Central memory CD4-positive, alpha-beta T cell (primary cell): ENCODE data around the gene SFTPD.

Experiments
- DNase-seq: peaks from one replicate; pipeline ENCODE4 v3.0.0; 2022

Gene SFTPD

GRCh38 chr10:79944428-79945395, 4.2 kb downstream of the SFTPD start:
- DNase-seq, result no peak

- no peak for DNase-seq
These were observed 5.0 kb downstream of the SFTPD start for GRCh38 chr10:79943871-79944270.

GRCh38 chr10:79942261-79943185, 6.4 kb downstream of the SFTPD start:
- DNase-seq, result no peak

DNA sequence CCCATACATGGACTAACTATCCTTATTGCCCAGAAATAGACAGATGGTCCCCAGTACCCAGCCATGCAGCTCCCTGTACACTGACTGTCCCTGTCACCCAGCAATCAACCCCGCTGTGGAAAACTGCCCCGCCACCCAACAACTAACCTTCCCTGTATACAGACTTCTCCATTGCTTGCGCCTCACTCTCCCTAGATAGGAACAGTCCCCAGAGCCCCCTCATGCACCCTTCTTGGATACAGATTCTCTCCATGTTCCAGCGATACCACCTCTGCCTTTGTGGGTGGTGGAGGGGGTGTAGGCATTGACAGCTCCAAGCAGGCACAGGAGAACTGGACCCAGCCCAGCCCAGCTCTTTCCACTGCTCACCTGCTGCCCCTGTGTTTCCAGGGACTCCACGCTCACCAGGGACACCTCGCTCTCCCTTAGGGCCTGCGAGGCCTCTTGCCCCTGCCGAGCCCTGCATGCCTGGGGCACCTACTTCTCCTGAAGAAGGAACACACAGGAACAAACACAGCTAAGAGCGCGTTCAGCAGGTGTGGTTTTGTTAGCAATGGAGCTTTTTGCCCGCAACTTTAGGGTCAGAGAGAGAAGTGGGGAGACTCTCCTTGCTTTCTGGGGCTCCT, 7.2 kb downstream of the SFTPD start:
- no peak for DNase-seq

- DNase-seq, result no peak
These were observed 7.8 kb downstream of the SFTPD start for GRCh38 chr10:79941146-79941545.

- no peak for DNase-seq
These were observed 8.5 kb downstream of the SFTPD start for GRCh38 chr10:79940431-79940830.

DNA sequence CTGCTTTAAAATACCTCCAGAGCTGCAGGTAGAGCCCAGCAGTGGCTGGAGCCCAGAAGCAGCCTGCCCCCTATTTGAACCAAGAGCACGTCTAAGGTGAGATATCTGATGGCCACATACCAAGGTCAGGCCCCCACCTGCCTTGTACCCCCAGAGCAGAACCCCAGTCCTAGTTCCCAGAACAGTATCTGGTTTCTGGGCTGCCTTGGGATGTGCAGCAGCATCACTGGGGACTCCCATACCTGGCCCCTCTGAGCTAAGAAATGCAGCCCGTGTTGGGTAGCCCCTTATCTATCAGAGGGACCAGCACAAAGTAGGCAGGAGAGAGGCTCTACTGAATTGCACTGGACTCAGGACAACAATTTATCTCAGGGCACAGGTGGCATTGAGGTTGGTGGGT, 8.9 kb downstream of the SFTPD start:
- DNase-seq, result no peak

DNA sequence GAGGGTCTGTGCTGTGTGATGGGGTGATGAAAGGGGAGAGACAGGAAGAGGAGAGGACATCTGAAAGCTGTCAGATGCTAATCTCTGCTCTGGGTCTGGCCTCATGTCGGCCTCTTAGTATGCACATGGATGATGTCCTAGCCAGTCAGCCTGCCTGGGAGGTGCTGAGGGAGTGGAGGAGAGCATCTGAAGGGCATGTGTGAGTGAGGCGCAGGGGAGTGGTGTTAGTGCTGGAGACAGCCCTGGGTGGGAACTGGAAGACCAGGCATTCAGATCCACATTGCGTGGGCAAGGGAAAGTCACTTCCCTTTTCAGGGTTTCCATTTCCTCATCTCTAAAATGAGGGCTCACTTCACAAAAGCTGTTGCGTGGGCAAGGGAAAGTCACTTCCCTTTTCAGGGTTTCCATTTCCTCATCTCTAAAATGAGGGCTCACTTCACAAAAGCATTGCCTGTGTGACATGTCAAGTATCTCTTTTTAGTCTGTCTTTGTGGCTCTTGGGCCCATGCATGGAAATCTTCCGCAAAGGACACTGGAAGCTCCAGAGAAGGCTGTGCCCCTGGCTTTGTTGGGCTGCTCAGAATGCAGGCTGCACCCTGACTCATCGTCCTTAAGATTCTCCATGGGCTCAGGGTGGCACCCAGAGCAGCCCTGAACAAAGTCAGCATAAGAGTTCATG, 10.0 kb downstream of the SFTPD start:
- no peak for DNase-seq

DNA sequence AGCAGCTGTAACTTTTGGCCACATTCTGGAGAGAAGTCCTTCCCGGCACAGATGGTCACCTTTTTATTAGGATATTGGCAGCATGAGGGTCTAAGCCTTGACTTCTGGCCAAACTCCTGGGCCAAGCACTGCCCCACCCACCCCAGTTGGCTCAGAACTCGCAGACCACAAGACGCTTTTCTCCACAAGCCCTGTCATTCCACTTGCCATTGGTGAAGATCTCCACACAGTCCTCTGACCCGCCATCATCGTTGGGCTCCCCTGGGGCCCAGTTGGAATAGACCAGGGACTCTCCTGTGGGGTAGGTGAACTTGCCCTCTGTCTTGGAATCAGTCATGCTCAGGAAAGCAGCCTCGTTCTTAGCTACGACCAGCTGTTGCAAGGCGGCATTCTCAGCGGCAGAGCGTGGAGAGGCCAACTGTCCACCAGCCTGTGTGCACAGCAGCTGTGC, 11.2 kb downstream of the SFTPD start:
- DNase-seq, result no peak

DNA sequence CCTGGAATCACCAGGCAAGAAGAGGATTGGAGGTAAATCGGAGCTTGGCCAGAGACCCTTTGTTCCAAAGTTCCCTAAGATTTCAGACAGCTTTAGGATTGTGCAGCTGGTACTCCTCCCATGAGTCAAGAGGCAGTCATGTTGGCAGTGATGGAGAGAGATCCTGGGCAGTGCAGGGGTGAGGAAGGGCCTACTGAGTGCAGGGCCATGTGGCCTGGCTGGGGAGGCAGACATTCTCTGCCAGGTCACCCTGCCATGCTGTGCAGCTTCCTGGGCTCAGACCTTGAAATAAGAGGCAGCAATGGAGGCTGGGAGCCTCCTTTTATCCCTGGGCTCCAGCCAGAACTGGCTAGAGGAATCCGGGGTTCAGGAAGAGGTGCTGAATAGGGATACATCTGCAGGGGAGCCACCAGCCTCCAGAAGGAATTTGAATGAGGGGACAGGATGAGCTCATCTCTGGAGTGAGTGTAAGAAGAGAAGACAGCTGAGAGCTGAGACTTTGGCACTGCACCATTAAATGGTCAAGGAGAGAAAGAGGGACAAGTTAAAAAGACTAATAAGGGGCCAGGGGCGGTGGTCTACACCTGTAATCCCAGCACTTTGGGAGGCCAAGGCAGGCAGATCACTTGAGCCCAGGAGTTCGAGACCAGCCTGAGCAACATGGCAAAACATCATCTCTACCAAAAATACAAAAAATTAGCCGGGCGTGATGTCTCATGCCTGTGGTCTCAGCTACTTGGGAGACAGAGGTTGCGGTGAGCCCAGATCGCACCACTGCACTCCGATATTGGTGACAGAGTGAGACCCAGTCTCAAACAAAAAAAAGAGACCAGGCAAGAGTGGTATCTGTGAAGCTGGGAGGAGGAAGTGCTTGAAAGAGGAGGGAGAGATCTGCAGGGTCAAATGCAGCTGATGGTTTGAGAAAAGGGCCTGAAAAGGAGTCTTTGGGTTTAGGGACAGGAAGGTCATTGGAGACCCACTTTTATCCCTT, 12.0 kb downstream of the SFTPD start:
- DNase-seq, result no peak

DNA sequence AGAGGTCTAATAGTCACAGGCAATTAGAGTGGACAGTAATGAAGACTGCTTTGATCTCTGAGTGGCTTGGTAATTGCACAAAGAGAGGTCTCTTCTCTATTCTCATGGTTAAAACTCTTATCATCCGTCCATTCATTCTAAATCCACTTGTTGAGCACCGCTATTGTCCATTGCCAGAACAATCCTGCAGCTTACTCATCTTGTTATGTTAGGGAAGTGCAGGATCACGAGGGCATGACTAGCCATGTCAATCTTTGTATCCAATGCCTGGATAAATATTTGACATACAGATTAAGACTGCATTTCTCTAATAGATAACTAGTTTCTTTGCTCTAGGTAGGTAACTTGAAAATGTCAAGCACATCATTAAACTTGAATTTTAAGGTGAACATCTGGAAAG, 14.9 kb downstream of the SFTPD start:
- DNase-seq, result no peak

GRCh38 chr10:79932841-79933379, 16.0 kb downstream of the SFTPD start:
- DNase-seq, result no peak

GRCh38 chr10:79932307-79932706, 16.6 kb downstream of the SFTPD start:
- DNase-seq, result no peak

DNA sequence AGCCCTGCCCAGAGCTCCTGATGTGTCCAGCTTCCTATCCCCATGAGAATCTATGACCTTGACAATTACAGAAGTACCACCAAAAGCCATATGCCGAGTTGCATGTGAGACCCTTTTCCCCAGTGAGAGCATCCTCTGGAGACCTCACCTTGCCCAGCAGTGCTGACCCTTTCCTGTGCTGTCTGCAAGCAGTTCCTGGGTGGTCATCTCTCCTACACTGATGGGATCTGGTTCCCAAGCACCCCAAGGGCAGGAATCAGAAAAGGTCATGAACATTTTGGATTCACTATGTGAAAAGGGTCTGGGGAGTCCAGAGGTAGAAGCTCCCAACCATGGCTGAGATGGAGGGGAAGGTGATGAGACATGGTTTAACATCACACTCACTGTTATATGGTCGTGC, 18.2 kb downstream of the SFTPD start:
- DNase-seq, result no peak

DNA sequence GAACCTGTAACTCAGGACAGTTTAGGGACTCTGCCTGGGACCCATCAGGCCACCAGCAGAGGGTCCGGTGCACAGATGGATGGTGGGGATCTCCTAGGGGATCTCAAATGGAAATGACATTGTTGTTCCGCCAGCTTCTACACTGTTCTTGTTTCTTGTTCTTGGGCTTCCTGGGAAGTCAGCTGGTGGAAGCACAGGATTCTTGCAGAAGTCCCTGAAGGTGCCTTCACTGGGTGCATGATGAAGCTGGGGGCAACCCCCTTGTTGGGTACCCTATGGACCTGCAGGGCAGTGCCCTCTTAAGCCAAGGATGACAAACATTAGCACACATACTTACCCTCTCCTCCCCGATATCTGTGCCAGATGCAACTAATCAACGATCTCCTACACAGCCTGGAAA, 18.6 kb downstream of the SFTPD start:
- DNase-seq, result no peak

GRCh38 chr10:79929409-79929904, 19.4 kb downstream of the SFTPD start:
- peak; percentile 56 for DNase-seq

DNA sequence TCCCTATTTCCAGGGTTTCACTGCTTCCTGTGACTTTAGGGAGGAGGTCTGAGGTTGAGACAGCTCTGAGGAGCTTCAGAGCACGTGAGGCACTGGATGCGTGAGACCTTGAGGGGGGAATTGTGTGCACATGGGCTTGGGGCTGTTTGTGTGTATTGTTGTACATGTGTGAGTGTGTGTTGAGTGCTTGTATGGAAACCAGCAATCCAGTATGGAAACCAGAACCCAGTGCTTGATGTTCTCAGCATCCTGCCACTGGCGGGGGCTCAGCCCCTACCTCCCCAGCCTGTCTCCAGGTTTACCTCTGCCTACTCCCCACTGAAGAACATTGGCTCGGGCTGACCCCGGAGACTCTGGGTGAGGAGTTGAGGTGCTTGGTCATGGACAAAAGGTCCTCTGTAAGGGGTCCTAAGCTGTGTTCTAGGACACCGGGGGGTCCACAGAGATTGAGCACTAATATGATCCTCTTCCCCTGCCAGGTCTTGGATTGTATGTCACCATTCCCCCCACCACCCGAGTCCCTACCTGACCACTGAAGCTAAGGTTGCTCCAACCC, 20.8 kb downstream of the SFTPD start:
- no peak for DNase-seq

- DNase-seq, result no peak
These were observed 21.6 kb downstream of the SFTPD start for GRCh38 chr10:79927111-79927828.

DNA sequence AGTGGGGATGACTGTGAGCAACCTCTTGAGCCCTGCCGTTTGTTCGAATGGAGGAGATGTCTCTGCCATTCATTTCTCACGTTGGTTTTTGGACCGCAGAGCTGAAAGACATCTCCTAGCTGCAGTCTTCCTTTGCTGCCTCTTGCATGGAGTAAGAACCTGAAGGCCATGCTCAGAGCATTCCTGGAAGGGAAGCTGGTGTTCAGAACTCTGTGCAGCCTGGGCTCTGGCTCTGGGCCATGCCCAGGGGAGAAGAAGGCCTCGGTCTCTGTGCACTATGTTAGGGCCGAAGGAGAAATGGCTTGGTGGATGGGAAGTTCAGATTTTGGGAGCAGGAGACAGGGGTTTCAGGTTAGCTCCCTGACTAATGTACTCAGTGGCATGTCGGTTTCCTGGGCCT, 22.9 kb downstream of the SFTPD start:
- DNase-seq, result no peak

- DNase-seq, result no peak
These were observed 23.3 kb downstream of the SFTPD start for GRCh38 chr10:79925614-79926013.
